ENCODE results near the gene EFHC2.

GRCh38 chrX:44183329-44183728 is 160.1 kb downstream of the EFHC2 start:
- TF ChIP-seq CTCF (IDR thresholded peaks at IDR 0.05; ENCODE audit: low read depth, low read length) (no peak), EZH2phosphoT487 (IDR thresholded peaks at IDR 0.05; ENCODE audit: low read depth) (no peak)
